GM21515 (cell line): ENCODE data around the gene ARL11.
A peak's percentile ranks its signal among the peaks of the same experiment; 100 is the strongest.
"Not testable (repeated sequence)": the region's sequence is repeated elsewhere in the genome, so short reads cannot be mapped to it uniquely, and the experiment has no call there.

Experiments
- ATAC-seq: cut with Tn5 transposase; IDR thresholded peaks from one replicate; pipeline ENCODE4 v1.9.1; 2021; ENCODE audit not compliant: unreplicated experiment

ARL11 gene

DNA sequence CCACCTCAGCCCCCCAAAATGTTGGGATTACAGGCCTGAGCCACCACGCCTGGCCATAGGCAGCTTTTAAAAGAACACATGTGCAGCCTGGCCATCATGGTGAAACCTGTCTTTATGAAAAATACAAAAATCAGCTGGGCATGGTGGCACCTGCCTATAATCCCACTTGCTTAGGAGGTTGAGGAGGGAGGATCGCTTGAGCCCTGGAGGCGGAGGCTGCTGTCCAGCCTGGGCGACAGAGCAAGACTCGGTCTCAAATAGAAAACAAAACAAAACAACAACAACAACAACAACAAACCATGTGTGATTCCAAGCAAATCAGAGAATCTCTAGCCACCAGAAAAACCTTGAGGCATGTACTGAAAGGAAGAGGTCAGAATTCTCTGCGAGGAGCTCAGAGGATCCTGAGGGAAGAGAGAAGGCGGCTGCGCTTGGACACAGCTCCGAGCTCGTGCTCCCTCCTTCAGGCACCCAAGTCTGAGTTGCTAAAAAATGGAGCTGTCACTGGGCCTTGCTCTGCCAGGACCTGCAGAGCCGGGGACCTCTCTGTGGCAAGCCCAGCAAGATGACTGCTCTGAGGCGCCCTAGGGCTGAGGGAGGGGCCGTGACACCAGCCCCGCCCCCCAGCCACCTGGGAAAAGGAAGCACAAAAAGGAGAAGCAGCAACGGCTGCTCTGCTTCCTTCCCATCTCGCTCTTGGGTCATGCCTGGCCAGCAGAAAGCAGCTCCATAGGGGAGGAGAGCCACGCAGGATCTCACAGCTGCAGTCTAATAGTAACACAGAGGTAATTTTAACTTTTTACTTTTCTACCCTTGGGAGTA, at the start of gene ARL11:
ARL11 (plus strand) TSS at position 677 of the 822 bp plus-strand sequence. CDS start 1,941 bp downstream, outside the sequence.
- ATAC-seq: peak; percentile 94

GRCh38 chr13:49579501-49579900, 48.8 kb upstream of the ARL11 start:
- ATAC-seq: no peak

DNA sequence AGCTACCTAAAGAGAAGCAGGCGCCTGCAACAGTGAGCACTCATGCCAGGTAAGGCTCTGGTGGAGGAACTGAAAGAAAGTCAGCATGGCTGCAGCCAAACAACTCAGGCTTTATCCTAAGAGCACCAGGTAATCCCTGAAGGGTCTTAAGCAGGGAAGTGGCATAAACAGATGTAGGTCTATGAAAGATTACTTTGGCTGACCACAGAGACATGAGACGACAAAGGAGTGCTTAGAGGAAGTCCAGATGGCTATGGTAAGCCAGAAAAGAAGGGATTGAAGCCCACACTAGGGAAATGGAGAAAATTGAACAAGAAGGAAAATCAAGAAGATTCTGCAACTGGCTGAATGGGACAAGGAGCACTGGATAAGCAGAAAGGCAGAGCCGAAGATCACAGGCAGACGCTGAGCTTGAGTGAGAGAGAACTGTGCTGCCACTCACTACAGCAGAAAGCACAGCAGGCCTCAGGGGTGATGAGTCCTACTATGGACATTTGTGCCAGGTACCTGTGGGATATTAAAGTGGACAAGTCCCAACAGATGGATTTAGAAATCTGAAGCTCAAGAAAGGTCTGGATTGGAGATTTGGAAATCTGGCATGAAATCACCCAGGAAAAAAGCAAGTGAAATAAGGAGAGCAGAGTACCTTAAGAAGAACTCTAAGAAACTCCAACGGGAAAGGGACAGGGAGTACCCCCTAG, 47.2 kb upstream of the ARL11 start:
- ATAC-seq: no peak

DNA sequence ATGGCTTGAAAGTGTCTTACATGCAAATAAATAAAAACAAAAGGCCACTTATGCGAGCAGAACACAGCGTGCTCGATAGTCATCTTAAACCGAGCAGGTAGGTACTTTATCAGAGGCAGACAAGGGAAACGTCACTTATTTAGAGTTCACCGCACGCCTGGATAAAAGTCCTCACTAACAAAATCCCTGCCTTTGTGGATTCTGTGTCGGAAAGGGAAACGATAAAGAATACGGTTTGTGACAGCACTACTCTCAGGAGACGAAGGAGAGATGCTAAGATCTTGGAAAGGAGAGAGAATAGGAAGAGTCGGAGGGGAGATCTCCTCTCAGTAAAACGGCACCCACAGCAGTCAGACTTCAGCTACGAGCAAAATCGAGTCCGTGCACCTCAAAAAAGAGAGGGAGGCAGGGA, 43.5 kb upstream of the ARL11 start:
- peak; percentile 8 for ATAC-seq

- ATAC-seq: peak; percentile 91
These were observed 42.8 kb upstream of the ARL11 start, which contains the start of gene RCBTB1 for GRCh38 chr13:49585220-49586157. RCBTB1 (minus strand) TSS chr13:49585558; CDS start chr13:49567279, 18,279 bp downstream.

DNA sequence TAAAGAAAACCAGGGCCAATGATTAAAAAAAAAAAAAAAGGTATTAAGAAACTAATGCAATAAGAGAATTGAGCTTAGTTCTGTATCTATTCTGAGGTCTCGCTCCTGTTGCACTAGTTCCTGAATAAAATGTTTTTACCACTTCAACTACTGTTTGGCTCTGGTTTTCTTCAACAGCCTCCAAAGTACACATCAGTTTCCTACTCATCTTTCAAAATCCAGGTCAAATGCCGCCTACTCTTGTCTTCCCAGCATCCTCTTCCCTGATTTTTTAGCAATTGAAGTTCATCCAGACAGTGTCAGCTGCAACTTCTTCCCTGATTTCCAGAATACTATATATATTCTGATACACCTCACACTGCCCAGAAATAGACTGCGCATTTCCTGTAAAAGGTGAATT, 41.6 kb upstream of the ARL11 start:
- no peak for ATAC-seq

- no peak for ATAC-seq
These were observed 40.9 kb upstream of the ARL11 start for GRCh38 chr13:49587311-49587847.

GRCh38 chr13:49590714-49591113, 37.6 kb upstream of the ARL11 start:
- not testable (repeated sequence) for ATAC-seq

GRCh38 chr13:49593876-49594275, 34.4 kb upstream of the ARL11 start:
- not testable (repeated sequence) for ATAC-seq

DNA sequence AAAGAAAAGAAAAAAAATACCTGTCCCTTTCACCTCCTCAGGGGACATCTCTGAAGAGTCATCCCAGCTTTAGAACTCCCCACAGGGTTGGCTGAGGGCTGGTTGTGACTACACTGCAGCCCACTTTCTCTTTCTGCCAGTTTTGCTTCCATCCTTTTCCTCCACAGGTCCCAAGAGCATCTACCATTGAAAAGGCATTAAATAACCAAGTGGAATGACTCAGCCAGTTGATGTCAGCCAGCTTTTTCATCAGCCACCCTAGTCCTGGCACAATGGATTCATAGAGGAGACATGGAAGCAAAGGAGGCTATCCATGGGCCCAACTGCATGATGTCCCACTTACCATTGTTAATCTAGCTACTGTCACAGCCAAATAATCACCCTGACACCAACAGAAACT, 33.7 kb upstream of the ARL11 start:
- no peak for ATAC-seq

DNA sequence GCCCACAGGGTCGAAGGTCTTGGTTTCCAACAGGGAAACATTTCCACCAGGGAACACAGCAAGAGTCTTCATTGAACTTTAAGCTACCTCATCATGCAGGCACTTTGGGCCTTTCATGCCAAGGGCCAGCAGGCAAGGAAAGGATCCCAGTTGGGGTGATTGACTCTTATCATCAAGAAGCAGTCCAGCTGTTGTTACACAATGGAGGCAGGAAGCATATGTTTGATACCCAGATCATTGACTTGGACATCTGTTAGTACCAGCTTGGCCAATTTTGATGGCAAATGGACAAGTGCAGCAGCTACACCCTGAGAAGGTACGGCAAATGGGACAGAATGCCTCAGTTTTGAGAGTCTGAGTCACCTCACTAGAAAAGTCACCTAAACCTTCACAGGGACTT, 32.1 kb upstream of the ARL11 start:
- no peak for ATAC-seq

GRCh38 chr13:49597043-49597641, 31.2 kb upstream of the ARL11 start:
- no peak for ATAC-seq

GRCh38 chr13:49602005-49602404, 26.3 kb upstream of the ARL11 start:
- ATAC-seq: no peak

DNA sequence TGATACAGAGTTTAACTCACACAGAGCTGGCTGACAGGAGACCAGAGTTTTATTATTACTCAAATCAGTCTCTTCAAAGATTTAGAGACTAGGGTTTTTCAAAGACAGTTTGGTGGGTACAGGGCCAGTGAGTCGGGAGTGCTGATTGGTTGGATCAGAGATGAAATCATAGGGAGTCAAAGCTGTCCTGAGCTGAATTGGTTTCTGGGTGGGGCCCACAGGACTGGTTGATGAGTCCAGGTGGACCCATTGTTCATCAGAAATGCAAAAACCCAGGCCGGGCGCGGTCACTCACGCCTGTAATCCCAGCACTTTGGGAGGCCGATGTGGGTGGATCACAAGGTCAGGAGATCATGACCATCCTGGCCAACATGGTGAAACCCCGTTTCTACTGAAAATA, 25.7 kb upstream of the ARL11 start:
- ATAC-seq: not testable (repeated sequence)

DNA sequence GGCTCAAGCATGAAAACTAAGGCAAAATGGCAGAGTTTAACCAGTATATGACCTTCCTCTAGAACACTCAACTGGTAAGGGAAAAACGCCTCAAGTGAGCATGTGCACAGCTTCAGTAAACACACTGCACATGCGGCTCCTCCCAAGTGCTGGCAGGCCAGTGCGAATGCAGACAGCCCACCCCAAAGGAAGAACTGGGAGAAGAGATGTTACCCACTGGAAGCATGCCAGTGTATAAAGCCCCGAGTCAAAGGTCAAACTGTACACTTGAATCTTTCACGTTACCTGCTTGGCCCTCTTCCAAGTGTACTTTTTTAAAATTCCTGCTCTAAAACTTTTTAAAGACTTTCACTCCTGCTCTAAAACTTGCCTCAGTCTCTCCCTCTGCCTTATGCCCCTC, 23.7 kb upstream of the ARL11 start:
- ATAC-seq: no peak

- ATAC-seq: peak; percentile 83
These were observed 21.3 kb upstream of the ARL11 start for GRCh38 chr13:49606747-49607648.

DNA sequence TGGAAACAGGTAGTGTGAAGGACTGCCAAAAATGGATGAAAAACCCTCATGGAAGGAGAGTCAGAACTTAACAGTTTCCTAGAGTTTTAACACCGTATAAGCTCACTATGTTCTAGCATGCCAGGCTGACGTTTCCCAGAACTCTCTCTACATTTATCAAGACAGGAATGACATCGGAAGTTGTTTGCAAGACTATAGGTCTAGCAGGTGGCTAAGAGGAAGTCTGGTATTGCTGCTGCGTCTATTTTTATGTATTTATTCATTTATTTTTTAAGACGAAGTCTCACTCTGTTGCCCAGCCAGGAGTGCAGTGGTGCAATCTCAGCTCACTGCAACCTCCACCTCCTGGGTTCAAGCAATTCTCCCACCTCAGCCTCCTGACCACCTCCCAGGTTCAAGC, 20.5 kb upstream of the ARL11 start:
- ATAC-seq: no peak

- no peak for ATAC-seq
These were observed 19.5 kb upstream of the ARL11 start for GRCh38 chr13:49608651-49609331.

DNA sequence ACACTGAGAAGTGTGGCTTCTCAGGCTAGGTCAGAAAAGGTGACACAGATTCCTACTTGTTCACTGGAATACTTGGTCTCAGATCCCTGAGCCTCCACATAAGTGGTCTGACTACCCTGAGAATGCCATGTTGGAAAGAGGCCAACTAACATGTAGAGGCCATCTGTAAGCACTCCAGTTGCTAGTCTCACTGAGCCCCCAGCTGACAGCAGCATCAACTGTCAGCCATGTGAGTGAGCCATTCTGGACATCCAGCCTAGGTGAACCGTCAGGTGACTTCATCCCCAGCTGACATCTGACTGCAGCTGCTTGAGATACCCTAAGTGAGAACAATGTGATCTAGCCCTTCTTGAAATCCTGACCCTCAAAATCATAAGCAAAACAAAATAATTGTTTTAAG, 18.1 kb upstream of the ARL11 start:
- no peak for ATAC-seq
